ENCODE data around the gene TCF20. TPM values are rescaled to one million over a fixed set of nuclear protein-coding genes. Genes with fewer than 3 reads are reported as not detected.

Gene TCF20
- total and polyA plus RNA-seq, 8 donors: 5.8 to 50.0 (median 18.8) TPM

DNA sequence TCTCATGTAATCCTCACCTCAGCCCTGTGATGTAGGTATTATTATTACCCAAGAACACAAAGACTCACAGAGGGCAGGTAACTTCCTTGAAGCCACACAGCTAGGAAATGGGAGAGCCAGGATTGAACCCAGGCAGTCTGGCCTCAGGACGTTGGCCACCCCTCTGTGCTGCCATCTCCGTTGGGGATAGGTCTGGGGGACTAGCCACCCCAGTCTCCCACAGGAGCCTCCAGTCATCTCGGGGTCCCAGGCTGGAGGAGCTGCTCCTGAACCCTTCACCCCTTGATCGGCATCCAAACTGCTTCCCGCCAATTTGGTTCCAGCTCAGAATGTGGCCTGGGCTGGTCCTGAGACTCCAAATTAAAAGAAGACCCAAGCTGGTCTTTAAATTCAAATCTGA, 10.4 kb upstream of the TCF20 start:
- no peaks in the 10 kb centered on the region for H3K9me3 ChIP-seq
- peaks cover 14 to 24% (median 17%) of the 10 kb centered on the region in 4 donors for H3K4me1 ChIP-seq
- TF ChIP-seq POLR2AphosphoS5 (IDR thresholded peaks at IDR 0.05): no peak
- TF ChIP-seq EP300 (IDR thresholded peaks at IDR 0.05): no peak
- TF ChIP-seq POLR2A (IDR thresholded peaks at IDR 0.05): no peak
- TF ChIP-seq, protein P1, sequence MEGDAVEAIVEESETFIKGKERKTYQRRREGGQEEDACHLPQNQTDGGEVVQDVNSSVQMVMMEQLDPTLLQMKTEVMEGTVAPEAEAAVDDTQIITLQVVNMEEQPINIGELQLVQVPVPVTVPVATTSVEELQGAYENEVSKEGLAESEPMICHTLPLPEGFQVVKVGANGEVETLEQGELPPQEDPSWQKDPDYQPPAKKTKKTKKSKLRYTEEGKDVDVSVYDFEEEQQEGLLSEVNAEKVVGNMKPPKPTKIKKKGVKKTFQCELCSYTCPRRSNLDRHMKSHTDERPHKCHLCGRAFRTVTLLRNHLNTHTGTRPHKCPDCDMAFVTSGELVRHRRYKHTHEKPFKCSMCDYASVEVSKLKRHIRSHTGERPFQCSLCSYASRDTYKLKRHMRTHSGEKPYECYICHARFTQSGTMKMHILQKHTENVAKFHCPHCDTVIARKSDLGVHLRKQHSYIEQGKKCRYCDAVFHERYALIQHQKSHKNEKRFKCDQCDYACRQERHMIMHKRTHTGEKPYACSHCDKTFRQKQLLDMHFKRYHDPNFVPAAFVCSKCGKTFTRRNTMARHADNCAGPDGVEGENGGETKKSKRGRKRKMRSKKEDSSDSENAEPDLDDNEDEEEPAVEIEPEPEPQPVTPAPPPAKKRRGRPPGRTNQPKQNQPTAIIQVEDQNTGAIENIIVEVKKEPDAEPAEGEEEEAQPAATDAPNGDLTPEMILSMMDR (IDR thresholded peaks at IDR 0.05): no peak
- DNase-seq: no peak
- 75 to 91% (median 83%) methylated on average over 3 to 5 of the region's 5 CpGs for WGBS, 5 donors
- H3K27me3 ChIP-seq: peaks cover 0 to 37% (median 21%) of the 10 kb centered on the region in 3 donors
- intact Hi-C loops (cut with DNase I; ENCODE audit: low total_unique reads): no loop called here
- H3K27ac ChIP-seq: no peak overlapping the region
- H3K4me3 ChIP-seq: no peak overlapping the region
- no peaks in the 10 kb centered on the region for H3K36me3 ChIP-seq

- no peaks in the 10 kb centered on the region for H3K36me3 ChIP-seq
These were observed 9.7 kb upstream of the TCF20 start for GRCh38 chr22:42280140-42280539.

DNA sequence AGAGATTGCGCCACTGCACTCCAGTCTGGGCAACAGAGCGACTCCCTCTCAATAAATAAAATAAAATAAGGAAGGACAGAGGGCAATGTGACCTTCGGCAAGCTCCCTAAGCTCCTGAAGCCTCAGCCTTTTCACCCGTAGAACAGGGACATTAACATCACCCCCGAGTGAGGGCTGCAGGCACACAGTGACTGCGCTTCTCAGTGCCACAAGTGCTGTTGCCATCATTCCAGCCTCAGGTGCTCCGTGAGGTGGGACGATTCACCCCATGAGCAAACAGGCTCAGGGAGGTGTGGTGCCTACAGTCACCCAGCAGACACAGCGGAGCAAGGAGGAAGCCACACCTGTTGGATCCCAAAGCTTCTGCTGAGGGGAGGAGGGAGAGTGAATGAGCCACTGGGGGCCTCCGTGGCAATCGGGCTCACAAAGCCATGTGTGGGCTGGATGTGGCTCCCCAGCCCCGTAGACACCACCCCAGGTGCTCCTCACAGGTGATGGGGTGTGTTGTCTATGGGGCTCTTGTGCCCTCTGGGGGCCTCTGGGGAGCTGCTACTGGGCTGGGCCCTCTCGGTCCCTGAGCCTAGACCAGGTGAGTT, 9.1 kb upstream of the TCF20 start:
- Histone ChIP-seq H3K27ac (no peak overlapping the region), H3K4me1 (peaks cover 14 to 22% (median 17%) of the 10 kb centered on the region in 4 donors), H3K36me3 (no peaks in the 10 kb centered on the region), H3K9me3 (no peaks in the 10 kb centered on the region), H3K4me3 (no peak overlapping the region), H3K27me3 (peaks cover 0 to 24% (median 16%) of the 10 kb centered on the region in 3 donors)
- TF ChIP-seq POLR2AphosphoS5 (IDR thresholded peaks at IDR 0.05) (no peak), POLR2A (IDR thresholded peaks at IDR 0.05) (no peak), EP300 (IDR thresholded peaks at IDR 0.05) (no peak)
- TF ChIP-seq, protein P1 (IDR thresholded peaks at IDR 0.05): no peak
- intact Hi-C loops (cut with DNase I; ENCODE audit: low total_unique reads): no loop called here
- 69 to 82% (median 78%) methylated on average over 11 to 13 of the region's 13 CpGs for WGBS, 5 donors
- DNase-seq: no peak

More at GRCh38 chr22:42280140-42280539, 9.7 kb upstream of the TCF20 start:
- TF ChIP-seq, protein P1 (IDR thresholded peaks at IDR 0.05): no peak
- TF ChIP-seq EP300 (IDR thresholded peaks at IDR 0.05) (no peak), POLR2A (IDR thresholded peaks at IDR 0.05) (no peak), POLR2AphosphoS5 (IDR thresholded peaks at IDR 0.05) (no peak)
- Histone ChIP-seq H3K4me1 (peaks cover 14 to 24% (median 17%) of the 10 kb centered on the region in 4 donors), H3K27ac (no peak overlapping the region), H3K9me3 (no peaks in the 10 kb centered on the region), H3K4me3 (no peak overlapping the region), H3K27me3 (peaks cover 0 to 30% (median 20%) of the 10 kb centered on the region in 3 donors)
- intact Hi-C loops (cut with DNase I; ENCODE audit: low total_unique reads): no loop called here
- no peak for DNase-seq
- whole genome bisulfite sequencing, 5 donors: 90 to 95% (median 92%) methylated on average over 9 of the region's 9 CpGs

DNA sequence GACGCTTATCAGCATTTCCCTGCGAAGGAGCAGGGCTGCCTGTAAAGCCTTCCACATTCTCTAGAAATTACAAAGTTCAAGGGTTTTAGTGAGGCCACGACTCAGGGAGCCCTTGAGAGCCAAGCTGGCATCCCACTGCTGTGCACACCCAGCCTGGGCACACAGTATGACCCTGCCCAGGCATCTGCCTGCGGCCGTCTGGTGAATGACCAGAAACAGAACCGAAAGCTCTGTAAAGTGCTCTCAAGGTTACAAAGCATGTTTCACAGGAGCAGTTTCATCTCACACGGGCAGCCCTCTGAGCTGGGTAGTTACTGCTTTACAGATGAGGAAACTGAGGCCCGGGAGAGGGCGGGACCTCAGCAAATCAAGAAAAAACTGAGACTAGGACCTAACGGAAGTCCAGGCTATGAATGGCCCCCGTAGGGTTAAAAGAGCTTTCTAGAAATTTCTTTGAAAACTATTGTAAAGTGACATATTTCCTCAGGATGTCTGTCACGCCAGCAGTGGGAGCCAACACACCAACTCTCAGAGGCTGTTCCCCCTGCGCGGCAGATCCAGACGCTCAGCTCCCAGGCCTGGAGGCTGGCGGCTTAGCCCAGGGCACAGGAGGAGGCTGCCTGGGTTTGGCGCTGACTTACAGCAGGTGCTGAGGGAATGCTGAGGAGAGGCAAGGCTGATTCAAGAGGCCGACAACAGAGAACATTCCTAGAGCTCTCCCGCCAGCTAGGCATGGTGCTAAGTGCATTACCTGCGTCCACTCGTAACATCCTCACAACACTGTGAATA, 7.7 kb upstream of the TCF20 start:
- TF ChIP-seq, protein P1 (IDR thresholded peaks at IDR 0.05): no peak
- intact Hi-C loops (cut with DNase I; ENCODE audit: low total_unique reads): no loop called here
- peak in 1 of 2 donors; percentile 73 for DNase-seq

More for the DNA sequence above, 7.7 kb upstream of the TCF20 start:
- Histone ChIP-seq H3K36me3 (no peaks in the 10 kb centered on the region), H3K9me3 (no peaks in the 10 kb centered on the region), H3K27ac (no peak overlapping the region), H3K27me3 (peaks cover 0 to 10% (median 2%) of the 10 kb centered on the region in 3 donors), H3K4me1 (peaks cover 2 to 9% (median 4%) of the 10 kb centered on the region in 4 donors), H3K4me3 (no peak overlapping the region)
- 70 to 74% (median 72%) methylated on average over 19 to 21 of the region's 21 CpGs for WGBS, 5 donors
